ENCODE results near the gene MYOZ1.
"Not testable (repeated sequence)": the region's sequence is repeated elsewhere in the genome, so short reads cannot be mapped to it uniquely, and the experiment has no call there.

- TF ChIP-seq, protein P1, sequence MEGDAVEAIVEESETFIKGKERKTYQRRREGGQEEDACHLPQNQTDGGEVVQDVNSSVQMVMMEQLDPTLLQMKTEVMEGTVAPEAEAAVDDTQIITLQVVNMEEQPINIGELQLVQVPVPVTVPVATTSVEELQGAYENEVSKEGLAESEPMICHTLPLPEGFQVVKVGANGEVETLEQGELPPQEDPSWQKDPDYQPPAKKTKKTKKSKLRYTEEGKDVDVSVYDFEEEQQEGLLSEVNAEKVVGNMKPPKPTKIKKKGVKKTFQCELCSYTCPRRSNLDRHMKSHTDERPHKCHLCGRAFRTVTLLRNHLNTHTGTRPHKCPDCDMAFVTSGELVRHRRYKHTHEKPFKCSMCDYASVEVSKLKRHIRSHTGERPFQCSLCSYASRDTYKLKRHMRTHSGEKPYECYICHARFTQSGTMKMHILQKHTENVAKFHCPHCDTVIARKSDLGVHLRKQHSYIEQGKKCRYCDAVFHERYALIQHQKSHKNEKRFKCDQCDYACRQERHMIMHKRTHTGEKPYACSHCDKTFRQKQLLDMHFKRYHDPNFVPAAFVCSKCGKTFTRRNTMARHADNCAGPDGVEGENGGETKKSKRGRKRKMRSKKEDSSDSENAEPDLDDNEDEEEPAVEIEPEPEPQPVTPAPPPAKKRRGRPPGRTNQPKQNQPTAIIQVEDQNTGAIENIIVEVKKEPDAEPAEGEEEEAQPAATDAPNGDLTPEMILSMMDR (IDR thresholded peaks at IDR 0.05; ENCODE audit: low read depth, low read length) = not testable (repeated sequence)
- not testable (repeated sequence) for TF ChIP-seq POLR2A (IDR thresholded peaks at IDR 0.05; ENCODE audit: extremely low read depth, insufficient read length); MYC (IDR thresholded peaks at IDR 0.05; ENCODE audit: low read depth, low read length)
- TF ChIP-seq, protein P2, sequence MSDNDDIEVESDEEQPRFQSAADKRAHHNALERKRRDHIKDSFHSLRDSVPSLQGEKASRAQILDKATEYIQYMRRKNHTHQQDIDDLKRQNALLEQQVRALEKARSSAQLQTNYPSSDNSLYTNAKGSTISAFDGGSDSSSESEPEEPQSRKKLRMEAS (IDR thresholded peaks at IDR 0.05; ENCODE audit: low read depth, low read length) = not testable (repeated sequence)
Observed at GRCh38 chr10:73617143-73617542, 24.1 kb downstream of the MYOZ1 start.

Measured in NB4 (cell line).